A204.1 (cell line): Measurements from ENCODE around the gene KLHL40.
"Not testable (repeated sequence)": the region's sequence is repeated elsewhere in the genome, so short reads cannot be mapped to it uniquely, and the experiment has no call there.

ENCODE experiments used
- FAIRE-seq: peaks from 2 replicates; lab custom pipeline; 2012; peaks lifted over from hg19 to GRCh38; lab: Jason Lieb, UNC

KLHL40 gene

DNA sequence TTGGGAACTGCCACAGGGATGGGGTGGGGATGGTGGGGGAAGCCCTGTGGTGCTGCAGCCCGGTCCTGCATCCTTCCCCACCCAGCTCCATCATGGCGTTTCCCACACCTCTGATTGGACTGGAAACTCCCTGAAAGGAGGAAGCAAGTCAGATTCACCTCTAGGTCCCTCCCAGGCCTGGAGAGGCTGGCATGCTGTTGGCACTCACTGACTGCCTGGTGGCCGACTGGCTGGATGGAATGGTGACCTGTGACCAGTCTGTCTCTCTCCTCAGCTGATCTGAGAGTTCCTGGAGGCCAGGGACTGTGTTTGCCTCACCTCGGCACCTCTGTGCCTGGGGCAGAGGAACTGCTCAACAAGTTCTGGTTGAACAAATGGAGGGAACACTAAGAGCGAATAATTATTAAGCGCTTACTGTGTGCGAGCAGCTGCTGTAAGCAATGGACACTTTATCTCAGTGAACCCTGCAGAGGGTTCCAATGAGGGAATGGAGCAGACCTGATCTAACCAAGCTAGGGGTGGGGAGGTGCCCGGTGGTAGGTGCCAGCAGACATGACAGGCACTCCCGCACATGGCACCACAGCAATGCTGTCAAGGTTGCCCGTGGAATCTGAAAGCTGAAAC lies 20.7 kb downstream of the KLHL40 start:
- no peak for FAIRE-seq

DNA sequence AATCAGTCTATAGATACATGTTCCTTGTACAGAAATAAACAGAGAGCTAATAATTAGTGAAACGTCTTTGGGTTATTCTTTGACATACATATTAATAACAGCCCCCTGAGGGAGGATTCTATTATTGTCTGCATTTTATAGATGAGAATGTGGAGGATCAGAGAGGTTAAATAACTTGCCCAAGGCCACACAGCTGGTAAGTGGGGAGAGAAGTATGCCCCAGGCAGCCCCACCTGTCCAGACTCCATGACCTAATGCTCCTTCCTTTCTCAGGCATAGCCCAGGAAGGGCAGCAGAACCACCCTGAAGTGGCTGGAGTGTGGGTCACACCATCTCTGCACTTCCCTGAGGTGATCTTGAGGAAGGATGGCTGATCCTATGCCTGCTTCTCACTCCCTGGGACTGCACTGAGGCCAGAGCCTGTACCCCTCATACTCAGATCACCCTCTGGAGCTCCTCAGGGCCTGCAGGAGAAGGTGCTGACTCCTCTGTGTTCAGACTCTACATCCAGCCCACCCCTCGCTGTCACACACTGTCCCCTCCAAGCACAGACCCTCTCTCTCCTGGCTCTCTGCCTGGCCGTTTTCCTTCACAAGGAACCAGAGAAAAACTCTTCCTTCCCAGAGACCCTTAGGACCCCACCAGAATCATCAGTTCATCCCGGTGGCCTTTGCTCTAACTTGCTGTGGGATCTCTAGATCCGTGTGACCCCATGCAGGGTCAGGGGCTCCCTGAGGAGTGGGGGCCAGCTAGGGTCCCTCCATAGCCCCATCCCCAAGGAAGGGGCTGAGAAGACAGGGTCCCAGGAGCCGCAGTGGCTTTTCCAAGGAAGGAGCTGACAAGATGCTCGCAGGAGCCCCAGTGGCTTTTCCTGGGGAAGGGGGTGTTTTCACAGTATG lies 21.6 kb downstream of the KLHL40 start:
- no peak for FAIRE-seq

DNA sequence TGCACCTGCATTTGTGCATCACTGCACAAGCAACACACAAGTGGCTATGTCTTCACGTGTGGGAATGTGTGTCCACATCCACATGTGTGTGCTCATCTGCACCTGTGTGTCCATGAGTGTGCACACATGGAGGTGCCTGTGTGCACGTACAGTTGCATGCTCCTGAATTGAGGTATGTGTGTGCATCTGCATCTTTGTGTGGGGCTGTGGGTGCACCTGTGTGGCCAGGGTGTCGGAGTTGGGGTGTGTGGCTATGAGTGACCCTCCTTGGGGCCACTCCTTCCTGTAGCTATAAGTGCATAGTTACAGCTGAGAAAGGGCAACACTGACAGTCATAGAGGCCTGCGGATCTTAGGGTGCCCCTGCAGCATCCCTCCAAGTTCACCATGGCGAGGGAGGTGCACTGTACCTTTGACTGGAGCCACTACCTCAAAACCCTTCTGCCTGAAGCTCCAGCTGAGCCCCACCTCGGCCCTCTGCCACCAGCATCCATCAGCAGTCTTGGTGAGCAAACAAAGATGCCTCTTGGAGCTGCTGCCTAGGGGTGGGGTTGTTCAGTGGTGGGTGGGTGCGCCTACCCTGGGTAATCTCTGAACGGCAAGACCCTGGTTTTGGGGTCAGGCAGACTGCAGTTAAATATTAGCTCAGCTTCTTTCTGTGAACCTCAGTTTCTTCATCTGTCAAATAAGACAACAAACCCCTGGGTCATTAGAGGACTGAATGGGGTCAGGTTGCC lies 22.5 kb downstream of the KLHL40 start:
- no peak for FAIRE-seq

DNA sequence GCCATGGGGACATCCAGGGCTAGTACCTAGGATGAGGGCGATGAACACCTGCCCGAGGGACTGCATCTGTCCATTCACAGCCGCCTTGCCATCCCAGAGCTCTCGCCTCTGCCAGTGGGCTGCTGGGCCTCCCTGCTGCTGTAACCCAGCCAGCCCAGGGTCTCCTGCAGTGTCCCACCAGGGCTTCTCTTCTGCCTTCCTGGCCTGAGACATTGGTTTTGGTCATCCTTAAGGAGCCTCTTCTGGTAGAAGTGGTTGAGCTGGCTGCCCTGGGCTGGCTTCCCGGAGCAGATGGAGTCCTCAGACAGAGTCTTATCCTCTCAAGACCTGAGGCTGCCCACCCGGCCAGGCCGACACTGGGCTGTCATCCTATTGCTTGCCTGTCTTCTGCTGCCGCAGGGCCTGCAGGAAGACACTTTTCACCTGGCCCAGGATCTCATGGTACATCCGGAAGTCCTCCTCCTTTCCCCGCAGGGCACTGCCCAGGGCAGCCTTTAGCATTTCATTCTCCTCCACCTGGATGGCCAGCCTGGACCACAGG lies 23.3 kb downstream of the KLHL40 start:
- FAIRE-seq, result no peak

DNA sequence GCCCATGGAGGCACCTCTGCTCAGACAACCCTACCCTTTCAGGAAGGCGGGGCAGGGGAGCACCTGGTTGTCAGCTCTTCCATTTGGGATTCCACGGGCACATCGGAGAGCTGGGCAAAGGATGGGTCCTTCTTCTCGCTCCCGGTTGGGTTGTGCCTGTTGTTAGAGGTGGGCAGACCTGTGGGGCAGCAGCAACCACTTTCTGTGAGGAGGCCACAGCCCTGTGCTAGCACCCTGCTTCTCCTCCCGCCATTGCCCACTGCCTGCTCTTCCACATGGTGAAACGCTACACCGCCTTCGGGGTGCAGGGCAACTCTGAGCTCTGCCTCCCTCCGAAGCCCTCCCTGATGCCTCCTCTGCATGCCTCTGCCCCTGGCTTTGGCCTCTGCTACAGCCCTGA lies 24.3 kb downstream of the KLHL40 start:
- no peak for FAIRE-seq

DNA sequence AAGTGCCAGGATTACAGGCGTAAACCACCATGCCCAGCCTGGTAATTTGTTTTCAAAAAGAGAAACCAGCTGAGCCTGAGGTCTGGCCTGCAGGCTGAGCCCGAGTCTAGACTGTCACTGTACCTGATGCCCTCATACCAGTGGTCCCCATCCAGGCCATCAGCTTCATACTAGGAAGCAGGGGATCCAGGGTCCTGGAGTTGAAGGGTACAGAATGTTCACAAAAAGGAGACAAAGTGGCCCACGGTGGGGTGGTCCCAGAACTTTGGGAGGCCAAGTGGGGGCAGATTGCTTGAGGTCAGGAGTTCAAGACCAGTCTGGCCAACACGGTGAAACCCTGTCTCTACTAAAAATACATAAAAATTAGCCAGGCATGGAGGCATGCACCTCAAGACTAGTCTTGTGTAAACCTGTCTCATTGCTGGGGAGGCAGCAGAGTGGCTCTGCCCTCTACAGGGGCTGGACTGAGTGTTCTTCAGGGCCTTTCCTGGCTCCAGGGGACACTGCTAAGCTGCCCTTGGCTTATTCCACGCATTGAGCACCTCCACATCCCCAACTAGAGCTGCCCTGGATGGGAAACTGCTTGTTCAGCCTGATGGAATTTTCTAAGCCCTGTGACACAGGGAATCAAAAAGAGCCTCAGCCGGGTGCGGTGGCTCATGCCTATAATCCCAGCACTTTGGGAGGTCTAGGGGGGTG lies 25.1 kb downstream of the KLHL40 start:
- no peak for FAIRE-seq

DNA sequence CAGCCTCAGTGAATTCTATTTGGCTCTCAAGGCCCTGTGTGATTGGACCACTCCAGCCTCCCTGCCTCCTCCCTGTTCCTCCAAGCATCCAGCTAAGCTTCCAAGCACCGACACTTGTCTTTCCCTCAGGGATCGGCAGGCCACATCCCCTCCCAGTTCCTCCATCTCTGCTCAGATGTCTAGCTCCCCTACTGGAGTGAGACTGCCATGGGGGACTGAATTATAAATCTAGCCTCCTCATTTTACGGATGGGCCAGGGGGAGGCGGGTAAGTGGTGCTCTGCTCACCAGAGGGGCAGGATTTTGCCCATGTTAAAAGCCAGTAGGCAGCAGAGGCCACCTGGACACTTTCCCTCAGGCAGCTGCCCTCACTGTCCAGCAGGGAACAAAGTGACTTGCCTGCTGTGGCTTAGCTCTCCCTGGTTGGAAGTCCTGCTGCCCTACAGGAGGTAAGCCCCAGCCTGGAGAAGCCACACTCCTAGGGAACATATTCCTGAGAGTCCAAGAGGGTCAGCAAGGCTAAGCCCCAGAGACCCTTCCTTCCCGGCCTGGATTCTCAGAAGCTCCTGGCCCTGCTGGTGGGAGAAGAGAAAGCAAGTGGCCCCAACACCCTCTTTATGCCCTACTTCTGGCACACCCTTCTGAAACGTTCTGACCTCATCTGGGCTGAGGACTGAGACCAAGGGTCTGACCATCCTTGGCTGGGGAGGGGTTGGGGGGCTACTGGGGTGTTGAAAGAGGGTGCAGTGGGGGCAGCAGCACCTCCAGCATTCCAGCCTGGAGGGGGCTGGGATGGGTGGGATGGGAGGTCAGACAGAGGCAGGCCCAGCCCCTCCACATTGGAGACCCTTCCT lies 26.4 kb downstream of the KLHL40 start:
- FAIRE-seq, result no peak

DNA sequence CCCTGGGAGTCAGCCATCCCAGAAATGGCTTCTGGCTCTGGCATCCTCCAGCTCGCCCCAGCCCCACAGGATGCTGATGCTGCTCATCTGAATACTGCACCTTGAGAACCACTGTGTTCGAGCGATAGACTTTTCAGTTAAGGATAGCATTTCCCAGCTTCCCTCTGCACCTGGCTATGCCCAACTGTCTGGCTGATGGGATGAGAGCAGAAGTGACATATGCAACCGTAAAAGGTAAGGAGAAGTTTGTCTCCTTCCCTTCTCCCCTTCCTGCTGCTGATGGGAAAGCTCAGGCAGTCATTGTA lies 27.0 kb downstream of the KLHL40 start:
- no peak for FAIRE-seq

DNA sequence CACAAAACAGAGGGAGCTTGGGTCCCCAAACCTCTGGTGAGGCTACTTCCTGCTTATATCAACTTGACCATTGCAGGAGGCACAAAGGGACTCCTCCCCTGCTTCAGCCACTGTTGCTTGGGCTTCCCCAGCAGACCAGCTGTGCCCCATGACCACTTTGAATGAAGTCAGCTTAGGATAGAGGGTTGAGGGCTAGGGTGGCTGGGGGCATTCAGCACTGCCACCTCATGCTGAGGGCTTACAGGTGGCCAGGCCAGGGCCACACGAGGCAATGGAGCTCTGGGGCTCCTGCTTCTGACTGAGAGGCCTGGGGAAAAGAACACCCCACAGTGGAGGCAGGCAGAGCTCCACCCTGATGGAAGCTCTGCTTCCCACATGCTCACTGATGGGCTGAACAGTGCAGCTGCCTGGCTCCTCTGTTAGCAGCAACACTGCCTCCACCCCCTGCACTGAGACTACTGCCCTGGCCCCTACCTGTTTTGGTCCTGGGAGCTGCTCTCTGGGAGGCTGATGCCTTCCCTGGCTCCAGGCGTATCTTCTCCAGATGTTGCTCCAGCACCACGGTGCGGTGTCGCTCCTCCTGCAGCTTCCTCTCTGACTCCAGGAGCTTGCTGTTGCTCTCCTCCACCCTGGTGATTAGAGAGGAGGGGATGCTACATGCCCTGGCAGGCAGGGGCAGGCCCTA lies 27.5 kb downstream of the KLHL40 start:
- FAIRE-seq, result no peak

DNA sequence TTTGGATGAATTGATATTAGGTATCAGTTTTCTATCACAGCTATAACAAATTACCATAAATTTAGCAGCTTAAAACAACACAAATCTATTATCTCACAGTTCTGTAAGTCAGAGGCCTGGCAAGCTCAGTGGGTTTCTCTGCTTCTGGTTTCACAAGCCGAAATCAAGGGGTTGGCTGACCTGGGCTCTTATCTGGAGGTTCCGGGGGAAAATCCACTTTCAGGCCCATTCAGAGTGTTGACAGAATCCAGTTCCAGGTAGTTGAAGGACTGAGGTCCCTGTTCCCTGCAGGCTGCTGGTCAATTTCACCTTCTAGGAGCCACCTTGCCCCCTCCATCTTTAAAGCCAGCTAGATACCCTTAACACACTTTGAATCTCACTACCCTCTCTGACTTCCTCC lies 28.4 kb downstream of the KLHL40 start:
- FAIRE-seq, result no peak

DNA sequence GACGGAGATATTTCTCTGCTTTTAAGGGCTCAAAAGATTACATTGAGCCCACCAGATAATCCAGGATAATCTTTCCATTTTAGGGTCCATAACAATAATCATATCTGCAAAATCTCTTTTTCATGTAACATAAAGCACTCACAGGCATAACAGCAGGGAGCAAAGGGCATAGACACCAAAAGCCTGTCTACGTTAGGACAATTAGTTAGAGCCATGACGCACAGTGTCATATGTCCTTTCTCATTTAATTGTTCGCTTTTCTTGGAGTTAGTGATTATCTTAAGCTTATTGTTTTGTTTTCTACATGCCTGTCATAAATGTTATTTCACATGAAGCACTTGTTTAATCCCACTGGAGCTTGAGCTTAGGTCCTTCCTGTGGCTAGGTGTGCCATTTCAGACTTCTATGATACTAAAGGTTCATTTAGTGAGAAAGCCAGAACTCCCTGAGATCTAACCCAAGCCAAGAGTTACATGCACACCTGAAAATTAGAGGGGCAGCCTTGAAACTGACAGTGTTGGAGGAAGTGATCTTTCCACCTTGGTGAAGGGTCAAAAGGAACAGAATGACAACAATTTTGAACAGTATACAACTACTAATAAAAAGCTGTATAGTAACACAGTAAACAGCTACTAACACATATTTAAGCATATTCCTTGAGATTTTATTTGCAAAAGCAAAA lies 29.0 kb downstream of the KLHL40 start:
- FAIRE-seq, result no peak

DNA sequence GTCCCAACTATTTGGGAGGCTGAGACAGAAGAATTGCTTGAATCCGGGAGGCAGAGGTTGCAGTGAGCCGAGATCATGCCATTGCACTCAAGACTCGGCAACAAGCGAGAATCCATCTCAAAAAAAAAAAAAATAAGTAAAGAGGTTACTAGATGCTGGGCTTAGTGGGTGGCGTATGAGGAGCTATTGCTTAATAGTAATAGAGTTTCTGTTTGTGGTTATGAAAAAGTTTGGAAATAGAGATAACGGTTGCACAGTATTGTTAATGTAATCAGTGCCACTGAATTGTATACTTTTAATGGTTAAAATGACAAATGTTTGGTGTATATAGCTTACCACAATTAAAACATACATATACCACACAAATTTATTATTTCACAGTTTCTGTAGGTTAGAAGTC lies 32.0 kb downstream of the KLHL40 start:
- FAIRE-seq, result no peak

DNA sequence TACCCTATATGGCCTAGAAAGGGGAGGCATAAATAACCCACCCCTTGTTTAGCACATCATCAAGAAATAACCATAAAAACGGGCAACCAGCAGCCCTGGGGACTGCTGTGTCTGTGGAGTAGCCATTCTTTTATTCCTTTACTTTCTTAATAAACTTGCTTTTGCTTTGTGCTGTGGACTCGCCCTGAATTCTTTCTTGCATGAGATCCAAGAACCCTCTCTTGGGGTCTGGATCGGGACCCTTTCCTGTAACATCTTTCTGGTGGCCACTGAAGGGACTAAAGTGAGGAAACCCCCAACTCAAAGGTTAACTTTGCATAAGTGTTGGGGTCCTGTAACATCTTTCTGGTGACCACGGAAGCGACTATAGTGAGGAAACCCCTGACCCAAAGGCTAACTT lies 33.0 kb downstream of the KLHL40 start:
- no peak for FAIRE-seq

DNA sequence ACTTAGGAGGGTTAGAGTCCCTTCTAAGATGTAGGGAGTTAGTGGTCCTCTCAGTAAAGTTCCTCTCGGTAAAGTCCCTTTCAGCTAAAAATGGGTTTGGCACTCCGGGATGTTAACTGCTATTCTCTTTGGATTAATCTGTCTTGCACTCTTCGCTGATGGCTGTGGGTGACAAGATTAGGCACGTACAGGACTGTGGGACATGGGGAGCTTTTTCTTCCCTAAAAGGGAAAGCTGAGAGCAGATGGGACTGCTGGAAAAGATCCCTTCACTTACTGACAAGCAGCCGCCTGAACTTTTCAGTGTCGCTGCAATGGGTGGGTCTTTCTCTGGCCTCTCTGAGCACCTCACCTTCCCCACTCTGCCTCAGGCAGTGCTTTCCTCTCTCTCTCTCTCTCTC lies 33.7 kb downstream of the KLHL40 start:
- no peak for FAIRE-seq

DNA sequence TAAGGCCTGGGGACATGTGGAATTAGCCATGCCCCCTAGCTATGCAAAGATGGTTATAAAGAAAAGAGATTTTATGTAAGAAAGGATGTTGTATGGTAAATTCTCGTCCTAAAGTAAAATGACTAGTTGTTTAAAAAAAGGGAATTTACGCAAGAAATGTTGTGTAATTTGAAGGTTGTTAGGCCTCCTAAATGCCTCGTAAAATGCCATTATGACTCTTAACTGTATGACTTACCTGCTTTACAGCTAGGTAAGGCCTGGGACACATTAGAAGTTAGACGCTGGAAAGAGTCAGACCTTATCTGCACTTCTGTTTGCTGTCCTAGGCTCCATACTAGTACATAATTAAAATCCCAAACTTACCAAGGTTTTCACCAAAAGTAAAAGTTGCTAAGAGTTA lies 34.8 kb downstream of the KLHL40 start:
- no peak for FAIRE-seq

DNA sequence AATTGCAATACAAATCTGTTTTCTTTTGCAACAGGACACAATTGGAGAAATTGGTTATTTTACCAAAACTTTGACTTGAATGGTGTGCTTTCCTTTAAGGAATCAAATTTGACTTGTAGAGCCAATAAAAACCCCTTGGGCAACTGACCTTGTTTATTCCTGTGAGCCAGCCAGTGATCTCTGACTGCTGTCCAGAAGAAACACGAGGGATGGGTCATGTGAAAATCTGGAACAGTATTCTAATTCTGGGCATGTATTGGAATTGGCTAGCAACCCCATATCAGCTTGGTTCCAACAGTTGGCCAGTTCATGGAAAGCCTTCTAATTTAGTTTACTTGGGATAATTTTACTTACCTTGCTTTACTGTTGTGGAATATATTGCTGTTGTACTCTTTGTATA lies 36.4 kb downstream of the KLHL40 start:
- no peak for FAIRE-seq

DNA sequence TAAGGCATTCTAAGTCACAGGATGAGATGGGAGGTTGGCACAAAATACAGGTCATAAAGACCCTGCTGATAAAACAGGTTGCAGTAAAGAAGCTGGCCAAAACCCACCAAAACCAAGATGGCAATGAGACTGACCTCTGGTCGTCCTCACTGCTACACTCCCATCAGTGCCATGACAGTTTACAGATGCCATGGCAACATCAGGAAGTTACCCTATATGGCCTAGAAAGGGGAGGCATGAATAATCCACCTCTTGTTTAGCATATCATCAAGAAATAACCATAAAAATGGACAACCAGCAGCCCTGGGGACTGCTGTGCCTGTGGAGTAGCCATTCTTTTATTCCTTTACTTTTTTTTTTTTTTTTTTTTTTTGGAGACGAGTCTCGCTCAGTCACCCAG lies 37.1 kb downstream of the KLHL40 start:
- not testable (repeated sequence) for FAIRE-seq

DNA sequence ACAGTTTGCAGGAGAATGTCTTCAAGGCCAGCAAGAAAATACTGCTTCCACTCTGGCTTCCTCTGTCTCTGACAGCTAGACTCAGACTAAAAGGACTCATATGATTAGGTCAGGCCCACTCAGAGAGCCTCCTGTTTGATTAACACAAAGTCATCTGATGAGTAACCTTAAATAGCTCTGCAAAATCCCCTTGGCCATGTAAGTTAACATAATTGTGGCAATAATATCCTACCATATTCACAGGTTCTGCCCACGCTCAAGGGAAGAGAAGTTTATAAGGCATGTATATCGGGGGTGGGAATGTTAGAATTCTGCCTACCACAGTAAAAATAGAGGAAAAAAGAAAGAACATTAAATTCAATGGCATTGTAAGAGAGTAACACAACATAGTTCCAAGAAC lies 37.9 kb downstream of the KLHL40 start:
- no peak for FAIRE-seq

DNA sequence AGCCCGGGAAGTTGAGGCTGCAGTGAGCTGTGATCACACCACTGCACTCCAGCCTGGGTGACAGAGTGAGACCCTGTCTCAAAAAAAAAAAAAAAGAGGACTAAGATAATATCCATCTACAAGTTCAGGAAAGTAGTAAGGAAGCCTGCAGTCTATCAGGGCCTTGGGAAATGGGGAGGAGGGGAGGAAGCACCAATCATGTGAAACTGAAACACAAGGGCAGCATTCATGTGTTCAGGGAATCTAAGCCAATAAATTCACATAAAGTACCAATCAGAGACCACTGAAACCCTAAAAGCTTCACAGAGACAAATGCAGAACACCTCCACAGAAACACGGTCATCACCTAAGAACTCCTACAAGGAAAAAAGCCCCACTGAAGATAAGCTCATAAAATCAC lies 40.1 kb downstream of the KLHL40 start:
- FAIRE-seq, result no peak

DNA sequence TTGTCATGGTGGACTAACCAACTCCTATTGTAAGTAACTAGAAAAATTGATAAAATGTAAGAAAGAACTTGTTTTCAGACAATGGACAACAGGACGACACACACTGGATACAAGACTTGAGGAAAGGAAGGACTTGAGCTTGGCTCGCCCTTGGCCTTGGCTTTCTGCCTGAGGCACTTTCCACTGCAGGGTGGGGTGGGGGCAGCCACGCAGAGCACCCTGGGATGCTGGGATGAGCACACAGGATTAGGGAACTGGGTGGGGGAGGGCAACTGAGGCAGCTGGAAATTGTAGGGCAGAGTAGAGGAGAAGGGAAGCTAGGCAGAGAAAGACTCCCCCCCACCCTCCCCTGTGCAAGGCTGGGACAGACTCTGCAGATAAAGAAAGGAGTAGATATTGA lies 42.7 kb downstream of the KLHL40 start:
- no peak for FAIRE-seq
